HEK293 (cell line): Measurements from ENCODE around the gene SMIM44.

Experiments
- CTCF ChIP-seq: fragments of 450-650 bp; formaldehyde crosslinking; IDR thresholded peaks from 2 replicates; pipeline ENCODE4 v1.5.1; 2016; ENCODE audit warnings: missing biosample characterization, missing genetic modification characterization
- PATZ1 ChIP-seq: fragments of 450-650 bp; formaldehyde crosslinking; IDR thresholded peaks from 2 replicates; pipeline ENCODE4 v1.5.1; 2016; ENCODE audit warnings: missing biosample characterization, missing genetic modification characterization
- ZNF223 ChIP-seq: fragments of 450-650 bp; formaldehyde crosslinking; IDR thresholded peaks from 2 replicates; pipeline ENCODE4 v1.5.1; 2016; ENCODE audit warnings: missing biosample characterization, missing genetic modification characterization
- ZNF24 ChIP-seq: fragments of 450-650 bp; formaldehyde crosslinking; IDR thresholded peaks from 2 replicates; pipeline ENCODE4 v1.5.1; 2016; ENCODE audit warnings: missing biosample characterization, missing genetic modification characterization
- ZNF274 ChIP-seq, 2 experiments: fragments of 200-500 bp in 1 of 2; fragments of 450-650 bp in 1 of 2; sonication (Bioruptor generic) in 1 of 2; formaldehyde crosslinking in 1 of 2; IDR thresholded peaks; 2 replicates each; pipeline versions ENCODE4 v1.5.1 to v1.6.1; 2014 to 2016; ENCODE audit warnings: borderline replicate concordance in 1 of 2, inconsistent platforms in 1 of 2, low read length in 1 of 2, missing biosample characterization in 1 of 2, missing genetic modification characterization in 1 of 2
- ZNF350 ChIP-seq: fragments of 450-650 bp; formaldehyde crosslinking; IDR thresholded peaks from 2 replicates; pipeline ENCODE4 v1.5.0; 2017; ENCODE audit warnings: missing biosample characterization, mild to moderate bottlenecking, missing genetic modification characterization
- ZNF449 ChIP-seq: fragments of 450-650 bp; formaldehyde crosslinking; IDR thresholded peaks from 2 replicates; pipeline ENCODE4 v1.5.1; 2017; ENCODE audit warnings: missing biosample characterization, mild to moderate bottlenecking, missing genetic modification characterization, moderate library complexity
- ZNF488 ChIP-seq: fragments of 450-650 bp; formaldehyde crosslinking; IDR thresholded peaks from 2 replicates; pipeline ENCODE4 v1.5.1; 2016; ENCODE audit warnings: missing biosample characterization, missing genetic modification characterization
- ZNF501 ChIP-seq: fragments of 450-650 bp; formaldehyde crosslinking; IDR thresholded peaks from 2 replicates; pipeline ENCODE4 v1.5.1; 2016; ENCODE audit warnings: missing biosample characterization, missing genetic modification characterization
- ZNF645 ChIP-seq: fragments of 450-650 bp; formaldehyde crosslinking; IDR thresholded peaks from 2 replicates; pipeline ENCODE4; 2016; ENCODE audit warnings: missing biosample characterization, missing genetic modification characterization
- ZNF707 ChIP-seq: fragments of 450-650 bp; formaldehyde crosslinking; IDR thresholded peaks from 2 replicates; pipeline ENCODE4 v1.5.1; 2016; ENCODE audit warnings: missing biosample characterization, missing genetic modification characterization
- ZNF76 ChIP-seq: fragments of 450-650 bp; formaldehyde crosslinking; IDR thresholded peaks from 2 replicates; pipeline ENCODE4; 2016; ENCODE audit warnings: low read depth, missing biosample characterization, missing genetic modification characterization, borderline replicate concordance

GRCh38 chr19:3532154-3532786, 49.0 kb upstream of the SMIM44 start:
- TF ChIP-seq ZNF274 (IDR thresholded peaks at IDR 0.05; ENCODE audit: low read length) (no peak), ZNF274 (tag by site-specific recombination; IDR thresholded peaks at IDR 0.05; ENCODE audit: borderline replicate concordance) (no peak), CTCF (tag by site-specific recombination) (no peak), ZNF350 (no peak), ZNF76 (tag by site-specific recombination) (no peak), ZNF223 (tag by site-specific recombination) (no peak), ZNF707 (tag by site-specific recombination) (no peak), ZNF24 (no peak), PATZ1 (tag by site-specific recombination) (no peak), ZNF501 (tag by site-specific recombination) (no peak), ZNF488 (tag by site-specific recombination) (no peak), ZNF449 (tag by site-specific recombination) (no peak), ZNF645 (no peak)
